Left ventricle myocardium inferior (tissue), 1 donor: ENCODE results near the gene SEMA3D. TPM values are rescaled to one million over a fixed set of nuclear protein-coding genes. Genes with fewer than 3 reads are reported as not detected.

Experiments used
- DNase-seq: peaks from one replicate; pipeline ENCODE4 v3.0.0-alpha.2; 2020
- H3K27ac ChIP-seq: fragments of 200-600 bp; replicated peaks from 2 replicates; pipeline ENCODE4 v1.8.0; 2021
- H3K27me3 ChIP-seq: fragments of 200-600 bp; 2 replicates; pipeline ENCODE4 v1.8.0; 2021; ENCODE audit warnings: low read depth
- H3K36me3 ChIP-seq: fragments of 200-600 bp; 2 replicates; pipeline ENCODE4 v1.8.0; 2021
- H3K4me1 ChIP-seq: fragments of 200-600 bp; 2 replicates; pipeline ENCODE4 v1.8.0; 2021
- H3K4me3 ChIP-seq: fragments of 200-600 bp; 2 replicates; pipeline ENCODE4 v1.8.0; 2021; ENCODE audit warnings: mild to moderate bottlenecking, moderate library complexity
- H3K9me3 ChIP-seq: fragments of 200-600 bp; replicated peaks from 2 replicates; pipeline ENCODE4 v1.8.0; 2021
- intact Hi-C: fragments of 100-400 bp; cut with micrococcal nuclease; formaldehyde crosslinking; loops from one replicate; pipeline ENCODE4 v1.11.0; 2022
- total RNA-seq: library from RNA; stranded (reverse); fragmentation: NEBNext Ultra II Directional; extraction: Animal tissue kit (Norgen Biotek cat#: 25700); gene quantifications from one replicate; pipeline ENCODE4 v1.2.1, GENCODE V29; 2021
- TF ChIP-seq, protein P1 (sequence below): fragments of 200-600 bp; IDR thresholded peaks from 2 replicates; pipeline ENCODE4 v1.8.0; 2021; ENCODE audit warnings: antibody characterized with exemption, mild to moderate bottlenecking, borderline replicate concordance
- donor health status: DM: no; HTN: yes; CAD: no; lungs with severe emphysema.

SEMA3D gene
- total RNA-seq, 1 donor from 2014 or later: 1.8 TPM

- Histone ChIP-seq H3K36me3 (no peaks in the 10 kb centered on the region), H3K27ac (peak overlapping the region; percentile 43), H3K27me3 (no peaks in the 10 kb centered on the region), H3K4me3 (no peak overlapping the region), H3K4me1 (peaks cover 30% of the 10 kb centered on the region), H3K9me3 (no peaks in the 10 kb centered on the region)
- TF ChIP-seq, protein P1, sequence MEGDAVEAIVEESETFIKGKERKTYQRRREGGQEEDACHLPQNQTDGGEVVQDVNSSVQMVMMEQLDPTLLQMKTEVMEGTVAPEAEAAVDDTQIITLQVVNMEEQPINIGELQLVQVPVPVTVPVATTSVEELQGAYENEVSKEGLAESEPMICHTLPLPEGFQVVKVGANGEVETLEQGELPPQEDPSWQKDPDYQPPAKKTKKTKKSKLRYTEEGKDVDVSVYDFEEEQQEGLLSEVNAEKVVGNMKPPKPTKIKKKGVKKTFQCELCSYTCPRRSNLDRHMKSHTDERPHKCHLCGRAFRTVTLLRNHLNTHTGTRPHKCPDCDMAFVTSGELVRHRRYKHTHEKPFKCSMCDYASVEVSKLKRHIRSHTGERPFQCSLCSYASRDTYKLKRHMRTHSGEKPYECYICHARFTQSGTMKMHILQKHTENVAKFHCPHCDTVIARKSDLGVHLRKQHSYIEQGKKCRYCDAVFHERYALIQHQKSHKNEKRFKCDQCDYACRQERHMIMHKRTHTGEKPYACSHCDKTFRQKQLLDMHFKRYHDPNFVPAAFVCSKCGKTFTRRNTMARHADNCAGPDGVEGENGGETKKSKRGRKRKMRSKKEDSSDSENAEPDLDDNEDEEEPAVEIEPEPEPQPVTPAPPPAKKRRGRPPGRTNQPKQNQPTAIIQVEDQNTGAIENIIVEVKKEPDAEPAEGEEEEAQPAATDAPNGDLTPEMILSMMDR: no peak
- intact Hi-C loops: no loop called here
- no peak for DNase-seq
Measured at GRCh38 chr7:85103962-85104361, 82.9 kb downstream of the SEMA3D start.

DNA sequence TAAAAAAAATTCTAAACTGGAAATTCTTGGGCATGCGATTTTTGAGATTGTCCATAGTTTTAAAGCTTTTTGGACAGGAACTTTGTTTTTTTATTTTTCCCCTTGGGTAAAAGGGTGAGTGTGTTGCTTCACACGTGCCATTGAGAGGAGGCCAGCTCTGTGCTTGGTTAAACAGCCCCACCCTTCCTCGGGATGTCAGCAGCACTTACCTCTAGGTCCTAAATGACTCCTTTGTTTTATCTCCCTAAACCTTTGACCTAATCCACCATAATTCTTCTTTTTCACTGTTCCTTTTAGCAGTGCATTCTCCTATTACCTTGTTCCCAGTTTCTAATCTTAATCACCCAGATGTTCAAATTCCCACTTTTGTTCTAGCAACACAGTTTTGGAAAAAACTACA is 83.5 kb downstream of the SEMA3D start:
- intact Hi-C loops: no loop called here
- no peaks in the 10 kb centered on the region for H3K9me3 ChIP-seq
- no peaks in the 10 kb centered on the region for H3K27me3 ChIP-seq
- H3K27ac ChIP-seq: peak overlapping the region; percentile 43
- no peaks in the 10 kb centered on the region for H3K36me3 ChIP-seq
- H3K4me3 ChIP-seq: no peak overlapping the region
- DNase-seq: peak; percentile 18
- TF ChIP-seq, protein P1: no peak
- H3K4me1 ChIP-seq: peaks cover 30% of the 10 kb centered on the region

DNA sequence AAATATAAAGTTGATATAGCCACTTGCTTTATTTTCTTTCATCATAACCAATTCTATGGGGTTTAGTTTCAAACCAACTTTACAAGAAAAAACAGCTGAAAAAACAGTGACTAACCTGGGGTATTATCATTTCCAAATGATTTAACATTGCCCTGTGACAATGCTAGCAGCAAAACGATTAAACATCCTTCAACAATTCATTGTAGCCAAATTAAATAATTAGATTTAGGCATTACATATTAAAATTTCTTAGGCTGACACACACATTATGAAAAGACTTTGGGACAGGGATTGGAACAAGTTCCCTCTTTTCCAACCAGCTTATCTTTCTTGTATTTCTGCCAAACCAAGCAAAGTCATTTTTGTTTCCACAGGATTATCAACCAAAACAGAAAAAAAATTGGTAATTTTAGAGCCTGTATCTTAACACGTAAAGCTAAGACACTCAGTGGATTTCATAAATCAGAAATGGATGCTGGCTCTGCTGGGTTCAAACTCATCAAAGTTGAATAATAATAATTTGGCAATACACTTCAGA is 84.0 kb downstream of the SEMA3D start:
- Histone ChIP-seq H3K27ac (peak overlapping the region; percentile 43), H3K4me3 (no peak overlapping the region), H3K4me1 (peaks cover 30% of the 10 kb centered on the region), H3K27me3 (no peaks in the 10 kb centered on the region), H3K9me3 (no peaks in the 10 kb centered on the region), H3K36me3 (no peaks in the 10 kb centered on the region)
- no peak for DNase-seq
- intact Hi-C loops: no loop called here
- TF ChIP-seq, protein P1: no peak

DNA sequence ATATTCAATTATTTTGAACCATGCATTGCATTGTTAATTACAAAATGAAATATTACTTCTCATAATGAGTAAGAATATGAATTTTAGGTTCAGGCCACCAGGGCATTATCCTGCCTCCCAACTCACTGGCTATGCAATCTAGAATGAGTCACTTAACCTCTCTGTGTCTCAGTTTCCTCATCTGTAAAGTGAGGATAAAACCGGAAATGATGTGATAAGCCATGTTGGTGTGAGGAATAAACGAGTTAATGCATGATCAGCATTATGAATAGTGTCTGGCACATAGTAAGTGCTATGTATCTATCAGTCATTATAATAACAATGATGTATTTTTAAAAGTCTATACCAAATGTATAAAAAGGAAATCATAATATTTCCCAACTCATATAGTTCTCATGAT is 85.5 kb downstream of the SEMA3D start:
- Histone ChIP-seq H3K4me1 (peaks cover 30% of the 10 kb centered on the region), H3K27me3 (no peaks in the 10 kb centered on the region), H3K27ac (no peak overlapping the region), H3K4me3 (no peak overlapping the region), H3K9me3 (no peaks in the 10 kb centered on the region), H3K36me3 (no peaks in the 10 kb centered on the region)
- TF ChIP-seq, protein P1: no peak
- intact Hi-C loops: no loop called here
- no peak for DNase-seq

DNA sequence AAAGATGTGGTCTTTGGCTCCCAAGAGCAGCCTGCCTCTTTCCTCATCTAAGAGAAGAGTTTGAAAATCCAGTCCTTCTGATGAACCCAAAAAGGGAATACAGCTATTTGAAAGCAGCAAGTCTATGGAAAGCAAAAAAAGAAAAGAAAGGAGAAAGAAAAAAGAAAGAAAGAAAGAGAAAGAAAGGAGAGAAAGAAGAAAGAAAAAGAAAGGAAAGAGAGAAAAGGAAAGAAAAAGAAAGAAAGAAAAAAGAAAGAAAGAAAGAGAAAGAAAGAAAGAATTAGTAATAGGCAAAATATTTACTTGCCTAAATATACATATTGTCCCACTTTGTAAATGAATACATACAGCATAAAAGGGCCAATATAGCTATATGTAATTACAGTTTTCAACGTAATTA is 89.0 kb downstream of the SEMA3D start:
- Histone ChIP-seq H3K9me3 (no peaks in the 10 kb centered on the region), H3K27me3 (no peaks in the 10 kb centered on the region), H3K36me3 (no peaks in the 10 kb centered on the region), H3K4me3 (no peak overlapping the region), H3K4me1 (peaks cover 25% of the 10 kb centered on the region), H3K27ac (no peak overlapping the region)
- intact Hi-C loops: no loop called here
- TF ChIP-seq, protein P1: no peak
- no peak for DNase-seq
